ENCODE data around the gene RILPL1. TPM values are rescaled to one million over a fixed set of nuclear protein-coding genes. Genes with fewer than 3 reads are reported as not detected.

The RILPL1 gene
- total RNA-seq, 1 experiment from 2014 or later = 11.5 TPM

DNA sequence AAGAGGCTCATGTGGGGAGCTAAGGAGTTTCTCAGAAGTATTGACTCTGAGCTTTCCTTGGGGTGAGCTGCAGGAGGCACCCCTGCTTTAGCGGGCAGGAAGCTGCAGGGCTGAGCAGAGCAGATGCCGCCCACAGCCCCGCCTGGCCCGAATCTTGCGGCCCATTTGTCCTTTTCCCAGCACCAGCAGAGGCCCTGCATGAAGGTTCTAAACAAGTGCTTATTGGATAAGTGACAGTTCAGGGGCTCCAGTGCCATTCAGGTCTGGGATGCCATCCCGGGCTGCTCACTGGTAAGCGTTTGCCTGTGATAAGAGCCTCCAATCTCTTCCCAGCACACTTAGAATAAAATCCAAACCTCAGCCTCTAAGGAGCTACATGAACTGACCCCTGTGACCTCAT lies 11.4 kb downstream of the RILPL1 start:
- Histone ChIP-seq H3K9me3 (ENCODE audit: insufficient read depth, low read depth) (no peaks in the 10 kb centered on the region), H3F3A (ENCODE audit: insufficient read depth, low read depth) (peaks cover 22% of the 10 kb centered on the region; the same call in 1 of the 2 replicates), H3K9me2 (ENCODE audit: insufficient read depth) (no peaks in the 10 kb centered on the region), H3K36me3 (ENCODE audit: low read depth) (peaks cover 7% of the 10 kb centered on the region; the same call in 1 of the 2 replicates), H2AFZ (no peak overlapping the region), H3K79me2 (ENCODE audit: low read depth) (no peaks in the 10 kb centered on the region), H3K27me3 (ENCODE audit: insufficient read depth, low read depth) (no peaks in the 10 kb centered on the region), H3K4me3 (no peak overlapping the region), H3K4me1 (replicated peaks; ENCODE audit: insufficient read depth) (peaks cover 20% of the 10 kb centered on the region), H3K27ac (no peak overlapping the region), H3K4me2 (no peak overlapping the region), H4K20me1 (ENCODE audit: insufficient read depth) (no peaks in the 10 kb centered on the region)
- intact Hi-C loops (cut with micrococcal nuclease; ENCODE audit: unreplicated experiment) = no loop called here
- ChIA-PET CTCF (no interaction called here), POLR2A (ENCODE audit: unreplicated experiment) (no interaction called here)
- no TSS peak for BruUV-seq (replicated peaks)
- DNase-seq = no peak
- TF ChIP-seq CTCF (conservative IDR thresholded peaks at IDR 0.05) = no peak
- no peak for TF ChIP-seq EZH2 (IDR thresholded peaks at IDR 0.05; ENCODE audit: low read depth)

DNA sequence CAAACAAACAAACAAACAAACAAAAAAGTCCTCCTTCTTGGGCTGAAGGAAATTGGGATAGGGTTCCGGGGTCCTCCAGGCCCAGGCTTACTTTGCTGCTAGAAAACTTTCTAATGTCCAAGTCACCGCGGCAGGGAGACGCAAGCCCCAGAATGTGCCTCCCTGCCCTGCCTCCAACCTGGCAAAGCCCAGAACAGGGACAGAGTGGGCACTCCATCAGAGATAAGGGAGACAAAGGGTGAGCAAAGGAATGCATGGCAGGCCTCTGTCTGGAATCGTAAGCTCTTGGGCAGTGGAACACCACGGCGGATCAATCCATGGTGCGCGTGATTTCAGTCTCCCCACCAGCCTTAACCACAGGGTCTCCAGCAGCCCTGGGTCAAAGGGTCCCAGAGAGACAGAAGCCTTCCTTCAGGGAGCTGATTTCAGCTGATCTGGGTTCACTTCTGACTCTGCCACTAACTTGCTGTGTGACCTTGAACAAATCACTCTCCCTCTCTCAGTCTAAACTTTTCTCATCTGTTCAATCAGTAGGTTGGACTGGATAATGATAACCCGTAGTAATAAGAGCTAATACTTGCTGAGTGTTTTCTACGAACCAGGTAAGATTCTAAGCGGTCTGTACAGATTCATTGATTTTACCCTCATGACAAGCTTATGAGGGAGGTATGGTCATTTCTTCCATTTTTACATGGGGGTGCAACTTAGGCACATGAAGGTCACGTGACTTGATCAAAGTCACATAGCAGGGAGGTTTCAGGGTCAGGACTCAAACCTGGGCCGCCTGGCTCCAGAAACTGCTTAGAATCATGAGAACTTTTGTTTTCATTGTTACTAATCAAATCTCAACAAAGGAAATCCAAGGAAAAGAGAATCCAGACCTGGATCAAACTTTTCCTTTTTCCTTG lies 12.7 kb downstream of the RILPL1 start:
- intact Hi-C loops (cut with micrococcal nuclease; ENCODE audit: unreplicated experiment) = no loop called here

More for the DNA sequence above, 12.7 kb downstream of the RILPL1 start:
- no TSS peak for BruUV-seq (replicated peaks)
- Histone ChIP-seq H3K27ac (no peak overlapping the region), H3K4me3 (no peak overlapping the region), H3K27me3 (ENCODE audit: insufficient read depth, low read depth) (no peaks in the 10 kb centered on the region), H3K79me2 (ENCODE audit: low read depth) (no peaks in the 10 kb centered on the region), H4K20me1 (ENCODE audit: insufficient read depth) (no peaks in the 10 kb centered on the region), H3K9me3 (ENCODE audit: insufficient read depth, low read depth) (no peaks in the 10 kb centered on the region), H2AFZ (no peak overlapping the region), H3K9me2 (ENCODE audit: insufficient read depth) (no peaks in the 10 kb centered on the region), H3F3A (ENCODE audit: insufficient read depth, low read depth) (peaks cover 22% of the 10 kb centered on the region; the same call in 1 of the 2 replicates), H3K4me1 (replicated peaks; ENCODE audit: insufficient read depth) (peaks cover 20% of the 10 kb centered on the region), H3K4me2 (no peak overlapping the region), H3K36me3 (ENCODE audit: low read depth) (peaks cover 7% of the 10 kb centered on the region; the same call in 1 of the 2 replicates)
- TF ChIP-seq CTCF (conservative IDR thresholded peaks at IDR 0.05) = no peak
- no peak for TF ChIP-seq EZH2 (IDR thresholded peaks at IDR 0.05; ENCODE audit: low read depth)
- ChIA-PET CTCF (no interaction called here), POLR2A (ENCODE audit: unreplicated experiment) (interaction anchor here (0.6 kb wide), 1 partner anchor 233 kb away, joined by 6 read pairs; no protein-coding TSS in a partner anchor)
- DNase-seq = no peak

Data from PC-9 (cell line).